GM18502 (cell line): Measurements from ENCODE around the gene DIS3L2.
"Not testable (repeated sequence)": the region's sequence is repeated elsewhere in the genome, so short reads cannot be mapped to it uniquely, and the experiment has no call there.

Experiments
- ATAC-seq: cut with Tn5 transposase; IDR thresholded peaks from one replicate; pipeline ENCODE4 v1.9.1; 2021; ENCODE audit warnings: mild to moderate bottlenecking; ENCODE audit not compliant: unreplicated experiment, poor library complexity

The DIS3L2 gene

DNA sequence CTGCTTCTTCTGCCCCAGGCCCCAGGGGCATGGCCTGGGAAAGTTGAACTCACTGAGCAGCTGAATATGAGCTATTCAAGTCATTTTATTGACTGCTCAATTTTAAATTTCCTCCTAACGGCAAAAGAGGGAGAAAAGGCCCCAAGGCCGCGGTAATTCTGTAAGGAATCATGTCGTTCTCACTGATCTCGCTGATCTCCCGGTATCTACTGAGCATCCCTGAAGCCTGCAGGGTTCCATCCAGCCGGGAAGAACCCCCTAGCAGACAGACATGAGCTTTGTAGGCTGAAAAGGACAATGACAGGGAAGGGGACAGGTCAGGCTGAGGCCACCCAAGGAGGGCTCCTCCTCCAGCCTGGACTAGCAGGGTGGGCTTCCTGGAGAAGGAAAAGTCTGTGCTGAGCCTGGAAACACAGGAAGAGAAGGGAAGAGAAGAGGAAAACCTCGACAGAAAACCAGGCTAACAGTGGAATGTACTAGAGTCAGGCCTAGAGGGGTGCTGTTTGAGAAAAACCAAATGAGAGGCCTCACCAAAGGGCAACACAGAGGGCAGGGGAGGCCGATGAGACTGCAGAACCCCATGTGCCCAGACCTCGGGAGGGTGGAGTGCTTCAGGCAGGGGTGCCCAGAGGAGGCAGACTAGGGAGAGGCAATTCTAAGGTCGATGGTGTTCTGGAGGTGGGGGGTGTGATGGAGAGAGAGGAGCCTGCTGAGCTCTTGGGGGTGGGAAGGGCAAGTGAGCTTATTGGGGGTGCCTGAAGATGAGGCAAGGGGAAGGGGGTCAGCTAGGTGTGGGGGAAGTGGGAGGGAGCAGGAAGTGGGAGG lies 32.4 kb upstream of the DIS3L2 start:
- ATAC-seq: no peak

DNA sequence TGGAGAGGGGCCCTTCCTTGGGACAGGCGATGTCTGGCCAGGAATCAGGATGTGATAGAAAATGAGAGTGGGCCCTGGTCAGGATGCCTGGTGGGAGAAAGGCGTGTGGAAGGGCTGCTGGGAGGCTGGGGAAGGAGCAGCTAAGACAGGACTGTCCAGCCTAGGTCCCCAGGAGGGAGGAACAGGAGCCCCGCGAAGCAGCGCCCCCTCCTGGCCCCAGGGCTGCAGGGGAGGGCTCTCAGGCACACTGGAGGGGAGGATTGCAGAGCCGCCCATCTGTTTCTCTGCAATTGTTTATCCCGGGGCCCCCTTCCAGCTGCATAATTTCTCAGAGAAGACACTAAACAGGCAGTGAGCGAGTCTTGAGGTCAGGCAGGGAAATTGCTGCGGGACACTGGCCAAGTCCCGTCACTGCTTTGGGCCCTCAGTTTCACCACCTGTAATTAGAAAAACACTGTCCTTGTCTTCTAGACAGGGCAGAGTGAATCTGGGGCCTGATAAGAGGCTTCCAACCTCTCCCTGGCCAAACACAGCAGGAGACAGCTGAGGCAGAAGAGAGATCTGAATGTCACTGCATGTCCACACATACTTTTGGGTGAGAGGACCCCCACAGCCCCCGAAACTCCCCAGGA lies 31.4 kb upstream of the DIS3L2 start:
- no peak for ATAC-seq

DNA sequence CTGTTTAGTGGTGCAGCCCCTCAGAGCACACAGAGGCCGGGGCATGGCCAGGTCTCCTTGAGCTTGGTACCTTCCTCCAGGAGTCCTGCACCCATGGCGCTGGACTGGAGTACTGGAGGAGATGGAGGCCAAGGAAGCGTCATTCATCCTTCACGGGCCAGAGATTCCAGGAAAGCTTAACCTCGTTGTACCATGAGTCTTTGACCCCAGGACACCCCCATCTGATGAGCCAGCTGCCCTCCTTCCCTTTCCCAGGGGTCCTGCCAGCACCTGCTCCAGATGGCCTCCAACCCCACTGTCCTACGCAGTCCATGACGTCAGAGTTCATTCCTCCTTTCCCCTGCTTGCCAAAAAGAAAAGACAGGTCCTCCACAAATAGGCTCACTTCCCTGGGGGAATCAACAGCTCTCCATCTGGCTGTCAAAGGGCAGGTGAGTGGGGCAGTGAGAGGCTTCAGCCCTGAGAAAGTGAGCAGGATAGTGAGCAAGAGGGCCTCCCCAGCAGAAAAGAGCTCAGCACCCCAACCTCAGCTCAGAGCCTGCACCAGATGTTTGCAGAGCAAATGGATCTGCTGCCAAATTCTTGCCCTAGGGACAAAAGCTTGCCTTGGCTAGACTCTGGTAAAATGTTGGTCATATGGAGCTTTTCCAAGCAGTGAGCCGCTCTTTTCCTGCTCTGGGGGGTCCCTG lies 30.8 kb upstream of the DIS3L2 start:
- ATAC-seq: no peak

DNA sequence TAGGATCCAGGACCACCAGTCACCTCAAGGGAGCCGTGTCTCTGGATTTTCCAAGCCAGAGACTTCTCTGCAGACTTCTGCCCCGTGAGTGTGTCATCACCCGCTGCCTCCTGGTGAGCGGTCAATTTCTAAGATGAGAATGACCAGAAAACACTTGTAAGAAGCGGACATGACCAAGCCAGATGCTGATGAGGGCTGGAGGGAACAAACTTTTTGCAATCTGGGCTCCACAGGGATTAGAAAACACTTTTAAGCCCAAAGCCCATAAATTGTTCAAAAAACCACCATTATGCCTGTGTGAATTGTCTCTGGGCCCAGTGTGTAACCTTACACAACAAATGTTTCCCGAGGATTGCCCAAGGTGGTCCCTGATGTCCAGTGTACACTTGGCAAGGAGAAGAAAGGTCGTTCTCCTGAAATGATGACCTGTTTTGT lies 30.0 kb upstream of the DIS3L2 start:
- ATAC-seq: no peak

DNA sequence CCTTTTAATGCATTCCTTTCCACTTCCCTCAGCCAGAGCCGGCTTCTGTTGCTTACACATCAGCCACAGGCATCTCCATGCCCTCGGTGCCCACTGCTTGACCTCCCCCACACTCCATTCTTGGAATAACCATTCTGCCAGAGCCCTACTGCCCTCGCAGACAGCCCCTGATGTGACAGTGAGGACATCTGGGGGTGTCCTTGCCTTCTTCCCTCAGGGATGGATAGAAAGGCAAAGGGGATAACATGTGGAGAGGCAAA lies 28.9 kb upstream of the DIS3L2 start:
- ATAC-seq: no peak

DNA sequence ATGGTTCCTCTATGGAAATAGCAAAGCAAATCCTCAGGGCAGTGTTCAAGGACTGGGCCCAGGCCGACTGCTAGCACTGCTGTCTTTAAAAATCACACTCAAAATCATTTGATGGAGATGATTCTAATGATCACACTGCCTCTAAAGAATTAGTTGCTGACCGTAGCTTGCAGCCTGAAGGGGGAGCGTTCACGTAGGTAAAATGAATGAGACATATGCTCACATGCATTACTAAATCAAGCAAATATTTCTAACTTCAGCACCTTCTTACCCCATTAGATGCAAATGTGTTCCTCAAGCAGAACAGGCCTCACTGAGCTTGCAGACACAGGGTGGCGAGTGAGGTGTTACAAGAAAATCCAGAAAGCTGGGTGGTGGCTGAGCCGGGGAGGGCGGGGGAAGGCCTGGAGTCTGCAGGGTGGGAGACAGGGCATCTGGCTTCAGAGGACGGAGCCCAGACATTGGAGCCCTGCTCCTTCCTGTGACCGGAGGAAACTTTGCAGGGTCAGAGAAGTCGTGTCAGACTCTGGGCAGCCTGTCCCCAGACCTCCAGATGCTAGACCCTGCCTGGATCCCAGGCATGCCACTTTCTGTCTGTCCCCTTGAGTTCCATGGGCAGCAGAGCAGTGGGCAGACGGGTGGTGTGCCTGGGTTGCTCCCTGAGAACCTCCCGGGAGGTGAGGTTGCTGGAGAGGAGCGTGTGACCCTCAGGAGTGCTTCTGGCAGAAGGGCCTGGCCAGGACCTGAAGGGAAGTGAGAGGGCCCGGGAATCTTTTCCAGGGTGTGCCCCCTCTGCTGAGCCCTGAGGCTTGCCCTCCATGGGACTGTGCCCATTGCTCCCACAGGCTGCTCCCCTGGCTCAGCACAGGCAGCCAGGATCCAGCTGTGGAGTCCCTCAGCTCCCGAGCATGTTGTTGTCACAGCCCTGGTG lies 28.3 kb upstream of the DIS3L2 start:
- no peak for ATAC-seq

DNA sequence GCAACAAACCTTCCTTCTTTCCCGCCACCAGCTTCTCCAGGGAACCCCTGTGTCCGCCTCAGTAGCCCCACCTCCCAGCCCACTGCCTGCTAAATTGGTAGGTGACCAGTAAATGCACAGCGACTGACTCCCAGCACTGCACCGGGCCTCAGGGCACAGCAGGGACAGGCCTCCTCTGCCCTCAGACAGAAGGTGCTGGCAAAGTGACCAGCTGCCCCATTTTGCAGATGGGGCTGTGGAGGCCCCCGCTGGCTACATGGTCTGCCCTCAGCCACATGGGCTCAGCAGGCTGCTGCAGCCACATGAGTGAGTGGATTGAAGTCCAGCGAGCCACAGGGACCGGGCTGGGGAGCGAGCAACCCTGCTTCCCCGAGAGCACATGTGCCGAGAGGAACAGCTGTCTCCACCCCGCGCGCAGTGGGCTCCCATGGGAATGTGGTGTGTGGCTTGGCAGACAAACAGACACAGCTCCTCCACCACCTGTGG lies 27.6 kb upstream of the DIS3L2 start:
- ATAC-seq: no peak

DNA sequence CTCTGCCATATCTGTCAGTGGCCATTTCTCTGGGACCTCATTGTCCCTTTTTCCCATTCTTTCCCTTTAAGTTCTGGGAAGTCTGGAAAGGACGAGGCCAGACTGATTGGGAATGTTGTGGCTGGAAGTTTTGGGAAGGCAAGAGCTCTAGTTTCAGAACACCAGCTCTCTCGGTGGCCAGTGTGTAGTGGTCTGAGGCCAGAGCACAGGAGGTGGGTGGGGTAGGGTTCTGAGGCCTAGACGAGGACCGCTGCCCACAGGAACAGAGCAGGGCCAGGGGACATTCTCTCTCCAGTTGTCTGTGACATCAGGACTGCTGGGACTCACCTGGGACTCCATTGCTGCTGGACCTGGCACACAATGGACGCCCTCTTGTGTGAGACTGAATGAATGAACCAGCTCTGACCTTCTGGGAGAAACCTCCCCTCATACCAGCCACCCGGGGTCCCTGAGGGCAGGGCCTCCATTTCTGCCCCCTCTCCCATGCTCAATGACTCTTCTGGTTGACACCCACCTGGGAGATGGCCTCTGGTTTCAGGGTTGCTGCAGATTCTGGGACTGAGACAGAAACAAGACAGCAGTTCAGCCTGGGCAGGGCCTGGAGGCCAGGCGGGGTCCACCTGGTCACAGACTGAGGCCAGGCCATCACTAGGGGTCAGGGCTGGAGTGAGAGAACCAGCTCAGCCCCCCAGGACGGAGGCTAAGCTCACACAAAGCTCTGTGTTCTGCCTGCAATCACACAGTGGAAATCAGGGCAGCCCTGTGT lies 26.9 kb upstream of the DIS3L2 start:
- no peak for ATAC-seq

DNA sequence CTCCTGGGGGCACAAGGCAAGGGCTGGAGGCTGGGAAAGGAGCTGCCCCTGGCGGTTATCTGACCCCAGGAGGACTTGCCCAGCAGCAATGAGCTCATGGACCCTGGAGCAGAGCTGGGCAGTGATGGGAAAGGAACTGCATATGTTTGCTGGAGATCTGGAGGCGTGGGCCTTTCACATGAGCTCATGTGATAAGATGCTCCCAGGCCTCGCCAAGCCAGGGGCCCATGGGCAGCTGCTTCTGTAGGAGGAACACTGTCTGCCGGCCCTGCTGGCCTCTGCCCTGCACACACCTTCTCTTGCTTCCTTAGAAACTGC lies 26.3 kb upstream of the DIS3L2 start:
- no peak for ATAC-seq

DNA sequence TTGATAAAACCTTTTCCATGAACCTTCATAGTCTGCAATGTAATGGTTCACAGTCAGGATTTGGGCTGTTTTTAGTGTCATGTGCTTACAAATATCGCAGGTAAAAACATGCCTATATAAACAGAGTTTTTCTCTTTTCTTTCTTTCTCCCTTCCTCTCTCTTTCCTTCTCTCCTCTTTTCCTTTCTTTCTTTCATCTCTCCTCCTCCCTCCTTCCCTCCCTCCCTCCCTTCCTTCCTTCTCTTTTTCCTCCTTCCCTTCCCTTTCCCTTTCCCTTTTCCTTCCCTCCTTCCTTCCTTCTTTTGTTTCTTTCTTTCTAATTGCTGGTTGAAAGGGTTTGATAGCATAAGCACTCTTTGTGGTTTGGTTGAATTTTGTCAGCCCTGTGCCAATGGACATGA lies 25.7 kb upstream of the DIS3L2 start:
- ATAC-seq: no peak

DNA sequence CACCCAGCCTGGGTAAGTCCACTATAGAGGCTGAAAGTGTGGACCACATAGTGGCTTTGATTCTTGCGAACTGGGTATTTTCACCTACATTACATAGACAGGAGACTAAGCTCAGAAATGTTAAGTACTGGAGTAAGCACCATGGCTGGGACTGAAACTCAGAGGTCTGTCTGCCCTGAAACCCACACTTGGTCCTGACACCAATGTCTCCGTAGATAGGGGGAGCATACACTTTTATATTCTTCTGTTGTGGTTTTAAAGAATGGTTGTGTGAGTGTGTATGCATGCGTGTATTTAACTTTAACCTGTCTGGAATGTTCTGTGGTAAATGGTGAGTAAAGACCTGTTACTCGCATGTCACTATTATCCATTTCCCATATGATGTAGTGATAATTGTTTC lies 25.0 kb upstream of the DIS3L2 start:
- no peak for ATAC-seq

DNA sequence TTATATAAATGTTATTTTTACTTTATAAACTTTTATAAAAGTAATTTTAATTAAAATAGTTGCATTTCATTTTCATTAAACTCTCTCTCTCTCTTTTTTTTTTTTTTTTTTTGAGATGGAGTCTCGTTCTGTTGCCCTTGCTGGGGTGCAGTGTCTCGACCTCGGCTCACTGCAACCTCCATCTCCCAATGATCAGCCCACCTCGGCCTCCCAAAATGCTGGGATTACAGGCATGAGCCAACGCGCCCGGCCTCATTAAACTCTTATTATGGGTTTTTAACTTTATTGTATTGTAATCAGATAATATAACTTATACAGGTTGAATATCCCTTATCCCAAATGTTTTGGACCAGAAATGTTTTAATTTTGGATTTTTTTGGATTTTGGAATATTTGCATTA lies 24.5 kb upstream of the DIS3L2 start:
- no peak for ATAC-seq

DNA sequence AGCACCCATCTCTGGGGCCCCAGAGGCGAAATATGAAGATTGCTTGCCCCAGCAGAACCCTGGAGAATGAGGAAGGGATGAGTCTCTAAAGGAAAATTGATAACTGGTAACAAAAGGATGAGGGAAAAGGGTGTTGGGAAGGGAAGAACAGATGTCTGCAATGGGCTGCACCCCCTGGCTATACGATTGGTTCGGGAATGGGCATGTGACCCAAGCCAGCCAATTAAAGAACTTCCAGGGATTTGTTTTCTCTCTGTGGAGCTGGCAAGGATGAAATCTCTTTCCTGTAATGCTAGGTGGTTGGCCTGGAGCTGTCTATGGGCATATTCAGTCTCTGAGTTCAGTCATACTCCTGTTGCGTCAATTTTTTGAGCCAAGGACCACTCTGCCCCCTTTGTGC lies 22.5 kb upstream of the DIS3L2 start:
- no peak for ATAC-seq

DNA sequence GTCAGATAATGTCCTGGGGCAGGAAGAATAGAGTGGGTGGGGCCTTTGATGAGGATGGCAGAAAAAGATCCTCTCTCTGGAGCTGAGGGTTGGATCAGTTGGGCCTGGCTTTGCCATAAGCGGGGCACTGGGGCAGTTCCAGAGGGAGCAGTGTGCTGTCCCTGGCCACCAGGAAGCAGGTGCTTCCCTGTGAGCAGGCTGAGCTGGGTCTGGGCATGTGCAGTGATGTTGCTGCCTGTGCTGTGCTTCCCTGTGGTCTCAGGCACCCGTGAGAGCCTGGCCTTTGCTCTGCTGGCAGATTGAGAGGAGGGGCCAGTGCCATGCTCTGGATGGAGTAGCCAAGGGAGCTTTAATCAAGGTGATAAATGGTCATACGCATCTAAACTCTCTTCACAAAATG lies 20.7 kb upstream of the DIS3L2 start:
- no peak for ATAC-seq

DNA sequence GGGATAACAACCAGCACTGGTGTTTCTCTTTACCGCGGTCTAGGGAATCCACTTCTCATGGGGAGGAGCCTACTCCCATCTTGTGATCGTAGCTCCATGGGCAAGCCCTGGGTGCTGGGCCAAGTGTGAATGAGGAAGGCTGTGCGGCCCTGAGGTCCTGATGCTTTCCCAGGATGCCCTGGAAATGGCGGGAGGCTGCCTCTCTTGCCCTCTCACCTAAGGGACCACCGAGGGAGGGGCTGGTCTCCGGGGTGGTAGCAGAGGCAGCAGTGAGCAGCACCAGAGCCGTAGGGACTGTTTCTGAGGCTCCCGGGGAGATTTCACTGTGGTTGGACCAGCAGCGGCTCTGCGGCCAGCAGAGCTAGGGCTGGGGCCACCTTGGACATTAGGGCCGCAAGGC lies 19.8 kb upstream of the DIS3L2 start:
- no peak for ATAC-seq

DNA sequence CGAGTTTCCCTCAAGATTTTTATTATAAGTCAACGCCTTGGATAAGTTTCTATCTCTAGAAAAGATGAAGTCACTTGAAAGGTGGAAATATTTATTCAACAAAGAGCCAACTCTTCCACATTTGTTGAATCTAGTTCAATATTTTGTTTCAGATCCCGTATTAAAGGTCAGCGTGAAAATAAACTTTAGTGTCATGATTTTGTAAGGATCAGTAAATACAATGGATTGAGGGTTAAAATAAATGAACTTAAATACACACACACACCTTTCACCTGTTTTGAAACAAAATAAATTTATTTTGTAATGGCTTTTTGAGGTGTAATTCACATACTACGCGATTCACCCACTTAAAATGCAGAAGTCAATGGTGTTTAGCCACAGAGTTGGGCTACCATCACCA lies 19.3 kb upstream of the DIS3L2 start:
- no peak for ATAC-seq

DNA sequence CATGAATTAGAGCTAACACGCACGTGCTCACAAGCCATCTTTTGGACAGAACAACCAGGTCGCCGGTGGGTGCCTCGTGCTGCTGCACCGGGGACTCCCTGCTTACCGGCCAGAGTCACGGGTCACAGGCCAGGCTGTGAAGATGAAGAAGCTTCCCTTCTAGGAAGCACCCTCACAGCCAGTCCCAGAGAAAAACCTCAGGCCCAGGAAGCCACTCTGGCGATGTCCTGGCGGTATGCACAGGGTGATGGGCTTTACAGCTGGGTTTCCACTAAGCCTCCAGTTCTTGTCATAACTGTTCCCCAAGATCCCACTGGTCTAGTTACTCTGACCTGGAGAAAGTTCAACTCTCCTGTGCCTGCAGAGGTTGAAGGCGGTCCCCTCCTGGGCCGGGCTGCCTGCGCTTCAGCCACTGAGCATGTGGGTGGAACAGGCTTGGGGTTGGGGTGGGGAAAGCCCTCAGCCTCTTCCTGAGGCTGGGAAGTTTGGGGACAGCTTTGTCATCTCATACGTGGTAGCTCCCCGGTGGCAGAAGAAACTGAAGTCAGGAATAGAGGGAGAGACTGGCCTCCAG lies 15.2 kb upstream of the DIS3L2 start:
- no peak for ATAC-seq

DNA sequence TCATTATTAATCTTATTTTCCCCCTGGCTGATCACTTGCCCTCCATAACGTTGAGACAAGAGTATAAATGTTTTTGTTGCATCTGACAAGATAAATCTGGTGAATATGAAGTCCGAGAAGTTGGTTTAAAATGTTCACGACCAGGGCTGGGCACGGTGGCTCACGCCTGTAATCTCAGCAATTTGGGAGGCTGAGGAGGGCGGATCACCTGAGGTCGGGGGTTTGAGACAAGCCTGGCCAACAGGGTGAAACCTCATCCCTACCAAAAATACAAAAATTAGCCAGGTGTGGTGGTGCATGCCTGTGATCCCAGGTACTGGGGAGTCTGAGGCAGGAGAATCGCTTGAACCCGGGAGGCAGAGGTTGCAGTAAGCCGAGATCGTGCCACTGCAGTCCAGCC lies 14.4 kb upstream of the DIS3L2 start:
- not testable (repeated sequence) for ATAC-seq

DNA sequence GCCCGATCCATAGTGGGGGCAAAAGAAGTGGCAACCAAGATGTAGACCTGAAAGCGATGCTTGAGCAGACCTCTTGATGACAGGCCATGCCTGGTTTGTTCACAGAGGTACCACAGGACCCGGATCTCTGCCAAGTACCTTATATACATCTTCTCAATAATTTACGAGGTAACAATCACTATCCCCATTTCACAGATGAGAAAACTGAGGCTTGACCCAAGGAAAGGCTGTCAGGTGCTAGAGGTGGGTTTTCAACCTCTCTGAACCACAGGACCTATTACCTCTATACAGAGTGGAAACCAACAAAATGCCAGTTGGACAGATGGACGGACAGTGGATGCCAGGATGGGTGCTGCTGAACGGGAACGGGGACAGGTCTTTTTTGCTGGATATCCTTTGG lies 13.8 kb upstream of the DIS3L2 start:
- ATAC-seq: no peak
